HG02840 (cell line): ENCODE measurements around the gene GBX2.

Experiments used
- ATAC-seq: cut with Tn5 transposase; IDR thresholded peaks from one replicate; pipeline ENCODE4 v1.9.1; 2021; ENCODE audit warnings: mild to moderate bottlenecking, moderate library complexity, moderate number of reproducible peaks; ENCODE audit not compliant: unreplicated experiment, low FRiP score

The GBX2 gene

DNA sequence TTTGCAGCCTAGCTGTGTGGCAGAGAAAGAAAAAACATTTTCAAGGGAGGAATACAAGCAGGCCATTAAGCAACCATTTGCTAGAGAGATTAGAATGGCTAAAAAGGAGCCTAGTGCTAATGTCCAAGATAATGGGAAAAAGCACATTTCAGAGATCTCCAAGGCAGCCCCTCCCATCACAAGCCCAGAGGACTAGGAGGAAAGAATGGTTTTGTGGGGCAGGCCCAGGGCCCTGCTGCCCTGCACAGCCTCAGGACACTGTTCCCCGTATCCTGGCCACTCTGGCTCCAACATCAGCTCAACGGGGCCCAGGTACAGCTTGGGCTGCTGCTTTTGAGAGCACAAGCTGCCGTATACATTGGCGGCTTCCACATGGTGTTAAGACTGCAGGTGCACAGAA is 16.5 kb upstream of the GBX2 start:
- no peak for ATAC-seq

GRCh38 chr2:236180831-236181453 is 12.8 kb upstream of the GBX2 start:
- ATAC-seq: no peak

- ATAC-seq: no peak
Observed at GRCh38 chr2:236180076-236180816, 12.1 kb upstream of the GBX2 start.

DNA sequence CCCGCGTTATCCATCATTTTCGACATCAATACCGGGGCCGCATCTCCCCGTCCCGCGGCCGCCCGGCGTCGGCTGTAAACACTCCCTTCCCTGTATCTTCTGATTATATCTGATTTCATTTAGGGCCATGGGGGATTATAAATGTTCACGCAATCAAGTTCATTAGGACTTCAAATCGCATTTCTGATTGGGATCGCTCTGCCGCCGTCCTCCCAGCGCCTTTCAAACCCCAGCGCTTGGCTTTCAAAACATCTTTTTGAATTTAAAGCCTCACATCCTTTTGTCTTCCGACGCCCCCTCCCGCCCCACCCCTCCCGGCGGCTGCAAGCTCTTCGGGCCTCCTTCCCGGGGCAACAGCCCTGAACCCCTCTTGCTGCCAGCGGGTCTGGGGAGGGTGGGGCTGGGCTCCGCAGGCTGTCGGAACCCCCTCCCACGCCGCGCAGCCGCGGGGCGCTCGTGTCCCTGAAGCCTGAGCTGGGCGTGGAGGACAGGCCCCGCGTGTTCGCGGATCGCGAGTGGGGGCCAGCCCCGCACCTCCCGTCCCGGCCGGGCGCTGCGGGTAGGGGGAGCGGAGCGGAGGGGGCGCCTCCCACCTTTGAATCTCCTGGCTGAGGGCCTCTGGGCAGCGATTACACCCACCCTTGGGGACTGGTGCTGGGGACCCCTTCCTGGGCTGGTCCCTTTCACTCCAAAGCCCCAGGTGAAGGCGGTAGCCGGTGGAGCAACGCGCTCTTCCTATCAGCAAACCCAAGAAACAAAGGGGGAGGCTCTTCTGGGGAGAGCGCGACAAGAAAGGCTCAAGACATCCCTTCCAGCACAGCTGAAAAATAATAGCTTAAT is 11.3 kb upstream of the GBX2 start:
- ATAC-seq: no peak

GRCh38 chr2:236178890-236179235 is 10.7 kb upstream of the GBX2 start:
- ATAC-seq: no peak

- no peak for ATAC-seq
Observed at GRCh38 chr2:236177967-236178889, 10.0 kb upstream of the GBX2 start.

- ATAC-seq: no peak
Observed at GRCh38 chr2:236177604-236177966, 9.4 kb upstream of the GBX2 start.

- ATAC-seq: no peak
Observed at GRCh38 chr2:236176951-236177350, 8.8 kb upstream of the GBX2 start.

DNA sequence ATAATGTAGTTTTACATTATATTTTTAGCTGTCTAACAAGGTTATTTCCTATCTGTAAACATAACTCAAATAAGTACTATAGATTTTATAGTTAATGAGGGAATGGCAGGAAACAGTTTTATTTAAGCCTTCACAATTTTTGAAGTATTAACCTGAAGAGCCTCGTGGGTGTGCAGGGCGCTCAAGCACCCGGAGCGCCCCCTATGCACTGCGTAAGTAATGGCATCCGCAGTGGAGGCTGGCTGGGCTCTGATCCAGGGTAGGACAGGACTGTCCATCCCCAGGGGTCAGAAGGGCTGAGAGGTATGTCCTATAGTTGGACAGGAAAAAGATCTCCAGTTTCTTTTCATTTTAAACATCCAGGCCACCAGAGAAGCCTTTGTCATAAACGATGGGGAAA is 8.2 kb upstream of the GBX2 start:
- ATAC-seq: no peak

DNA sequence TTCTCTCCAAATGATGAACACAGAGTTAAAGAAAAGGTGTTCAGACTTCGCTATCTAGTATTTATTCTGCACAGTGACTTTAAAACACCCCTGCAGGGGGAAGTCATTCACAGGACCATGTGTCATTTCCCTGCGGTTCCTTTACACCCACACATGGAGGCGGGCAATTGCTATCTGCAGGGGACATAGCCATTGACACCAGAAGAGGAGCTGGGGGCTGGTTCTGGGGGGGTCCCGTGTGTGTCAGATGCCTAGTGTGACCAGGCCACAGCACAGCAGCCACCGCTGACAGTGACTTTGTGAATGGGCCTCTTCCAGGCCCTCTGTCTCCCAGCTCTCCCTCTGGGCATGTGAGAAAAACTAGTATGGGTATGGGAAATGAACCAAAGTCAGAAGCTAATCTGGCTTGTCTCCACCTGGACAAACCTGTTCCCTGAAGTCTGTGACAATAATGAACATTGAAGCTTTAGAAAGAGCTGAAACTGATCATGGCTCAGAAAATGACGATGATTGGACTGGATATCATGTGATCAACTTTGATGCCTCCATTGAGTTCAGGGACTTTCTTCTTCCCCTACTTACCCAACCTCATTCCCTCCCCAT is 7.5 kb upstream of the GBX2 start:
- no peak for ATAC-seq

GRCh38 chr2:236173729-236174607 is 5.8 kb upstream of the GBX2 start:
- ATAC-seq: no peak

DNA sequence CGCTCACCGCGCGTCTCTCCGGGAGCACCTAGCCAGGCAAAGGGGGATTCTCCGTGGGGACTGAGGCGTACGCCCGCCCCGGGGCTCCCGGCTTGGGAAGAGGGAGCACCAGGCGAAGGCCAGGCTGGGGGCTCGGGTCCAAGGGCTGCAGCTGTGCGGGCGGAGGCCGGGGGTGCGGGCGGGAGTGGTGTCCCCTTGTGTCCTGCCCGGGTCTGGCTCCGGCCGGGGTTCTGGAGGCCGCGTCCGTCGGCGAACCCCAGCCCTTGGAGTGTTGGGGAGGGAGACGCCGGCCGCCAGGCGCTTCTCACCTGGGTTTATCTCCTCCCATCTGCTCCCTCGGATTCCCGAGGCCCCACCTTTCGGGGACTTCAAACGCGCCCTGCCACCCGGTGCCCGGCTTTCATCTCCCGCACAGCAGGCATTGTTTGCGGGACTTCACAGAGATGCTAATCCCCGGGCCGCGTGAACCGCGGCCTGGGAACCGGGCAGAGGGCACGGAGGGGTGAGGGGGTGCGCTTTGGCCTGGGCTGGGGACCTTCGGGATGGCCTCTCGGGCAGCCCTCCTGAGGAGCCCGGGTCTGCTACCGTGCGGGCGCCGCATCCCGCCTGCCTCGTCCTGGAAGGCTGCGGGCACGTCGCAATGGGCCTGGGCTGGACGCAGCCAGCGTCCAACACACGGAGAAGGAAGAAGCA is 5.0 kb upstream of the GBX2 start:
- no peak for ATAC-seq

DNA sequence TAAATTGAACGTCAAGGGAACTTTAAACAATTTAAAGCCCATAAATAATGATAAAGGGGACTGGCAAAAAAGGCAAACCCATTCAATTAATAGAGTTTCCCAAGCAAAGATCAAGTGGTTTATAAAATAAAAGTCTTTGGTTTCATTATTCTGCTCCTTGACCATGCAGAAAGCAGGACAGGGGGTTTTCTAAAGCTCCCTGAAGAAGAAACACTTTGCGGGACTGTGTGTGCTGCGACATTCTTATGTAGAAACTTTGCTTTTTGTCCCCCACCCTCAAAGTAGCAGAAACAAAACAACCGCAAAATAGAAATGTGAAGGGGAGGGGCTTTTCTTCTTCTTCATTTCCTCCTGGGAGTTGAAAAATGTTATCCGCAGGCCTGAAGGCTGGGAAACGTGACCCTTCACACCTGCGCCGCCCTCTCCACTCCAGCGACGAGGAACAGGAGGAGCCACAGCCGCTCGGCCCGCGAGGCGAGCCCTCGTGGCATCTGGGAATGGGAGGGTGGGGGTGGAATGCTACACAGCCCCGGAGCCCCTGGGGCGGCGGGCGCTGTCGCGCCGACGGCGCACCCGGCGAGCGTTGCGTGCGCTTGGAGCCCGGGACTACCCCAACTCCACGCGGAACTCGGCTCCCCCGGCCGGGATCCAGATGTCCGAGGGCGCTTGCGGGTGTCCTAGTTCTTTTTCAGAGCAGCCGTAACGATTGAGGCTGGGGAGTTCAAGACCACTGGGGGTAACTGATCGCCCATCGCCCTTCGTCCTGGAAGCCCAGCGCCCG is 4.3 kb upstream of the GBX2 start:
- ATAC-seq: no peak

DNA sequence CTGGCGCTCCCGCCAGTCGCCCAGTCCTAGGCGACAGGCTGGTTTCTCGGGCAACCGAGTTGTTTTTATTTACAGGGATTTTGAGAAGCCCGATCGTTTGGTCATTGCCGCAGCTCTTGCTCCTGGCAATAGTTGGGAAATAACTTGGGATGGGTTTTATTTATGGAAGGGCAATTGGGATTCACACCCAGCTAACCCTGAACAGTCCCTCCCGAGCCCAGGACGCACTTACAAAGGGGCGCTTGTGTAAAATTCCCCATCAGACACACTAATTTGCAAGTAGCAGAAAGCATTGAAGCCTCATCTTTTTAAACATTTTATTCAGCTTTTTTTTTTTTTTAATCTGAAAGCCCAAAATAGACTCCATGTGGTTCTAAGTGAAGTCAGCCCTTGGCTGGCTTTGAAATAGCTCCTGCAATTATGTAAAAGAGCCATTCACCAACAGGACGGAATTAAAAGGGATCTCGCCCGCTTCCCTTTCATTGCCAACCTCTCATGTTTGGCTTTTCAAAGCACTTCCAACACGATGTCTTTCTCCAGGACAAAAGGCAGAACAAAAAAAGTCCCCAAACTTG is 3.6 kb upstream of the GBX2 start:
- no peak for ATAC-seq

GRCh38 chr2:236171181-236171679 is 3.0 kb upstream of the GBX2 start:
- no peak for ATAC-seq

GRCh38 chr2:236170590-236171165 is 2.5 kb upstream of the GBX2 start:
- ATAC-seq: no peak
